H9 (cell line): ENCODE data around the gene NOC3L. TPM values are rescaled to one million over a fixed set of nuclear protein-coding genes. Genes with fewer than 3 reads are reported as not detected.

Experiments used
- DNase-seq: peaks from one replicate; pipeline ENCODE4 v3.0.0-alpha.2; 2017
- H2AFZ ChIP-seq: one replicate; pipeline ENCODE4 v1.6.1; 2013; ENCODE audit warnings: mild to moderate bottlenecking, low read length, control low read depth, moderate library complexity
- H2AK5ac ChIP-seq: 2 replicates; pipeline ENCODE4 v1.6.1; 2013; ENCODE audit warnings: low read length, control low read depth, mixed read lengths; ENCODE audit not compliant: insufficient read length
- H2BK120ac ChIP-seq: one replicate; pipeline ENCODE4 v1.6.1; 2013; ENCODE audit warnings: low read depth, mild to moderate bottlenecking, low read length, control low read depth, inconsistent platforms; ENCODE audit not compliant: poor library complexity, severe bottlenecking
- H2BK12ac ChIP-seq: 2 replicates; pipeline ENCODE4 v1.6.1; 2013; ENCODE audit warnings: low read length, control low read depth, mixed read lengths, low read depth; ENCODE audit not compliant: insufficient read length
- H2BK15ac ChIP-seq: 2 replicates; pipeline ENCODE4 v1.6.1; 2013; ENCODE audit warnings: low read depth, low read length, control low read depth
- H2BK20ac ChIP-seq: one replicate; pipeline ENCODE4 v1.6.1; 2013; ENCODE audit warnings: low read depth, mild to moderate bottlenecking, low read length, control low read depth, inconsistent platforms; ENCODE audit not compliant: poor library complexity, severe bottlenecking
- H2BK5ac ChIP-seq: 2 replicates; pipeline ENCODE4 v1.6.1; 2013; ENCODE audit warnings: low read length, control low read depth, mixed read lengths; ENCODE audit not compliant: insufficient read length
- H3K14ac ChIP-seq: 2 replicates; pipeline ENCODE4 v1.6.1; 2013; ENCODE audit warnings: low read length, control low read depth; ENCODE audit not compliant: insufficient read depth
- H3K18ac ChIP-seq: 2 replicates; pipeline ENCODE4 v1.6.1; 2013; ENCODE audit warnings: low read depth, mild to moderate bottlenecking, mixed read lengths, low read length, control low read depth; ENCODE audit not compliant: insufficient read length
- H3K23ac ChIP-seq: 2 replicates; pipeline ENCODE4 v1.6.1; 2013; ENCODE audit warnings: low read length, control low read depth, mixed read lengths, low read depth; ENCODE audit not compliant: insufficient read length
- H3K23me2 ChIP-seq: 2 replicates; pipeline ENCODE4 v1.6.1; 2013; ENCODE audit warnings: low read depth, mild to moderate bottlenecking, mixed read lengths, low read length, control low read depth; ENCODE audit not compliant: insufficient read length, poor library complexity, severe bottlenecking
- H3K27ac ChIP-seq: 2 replicates; pipeline ENCODE4 v1.5.1; 2013; ENCODE audit warnings: low read length, control low read depth, mixed read lengths, low read depth; ENCODE audit not compliant: insufficient read length
- H3K27me3 ChIP-seq: 2 replicates; pipeline ENCODE4 v1.6.1; 2013; ENCODE audit warnings: low read length, control low read depth, inconsistent platforms; ENCODE audit not compliant: insufficient read depth
- H3K4ac ChIP-seq: 2 replicates; pipeline ENCODE4 v1.6.1; 2013; ENCODE audit warnings: low read depth, mild to moderate bottlenecking, control low read depth, inconsistent platforms, low read length, moderate library complexity
- H3K4me1 ChIP-seq: 2 replicates; pipeline ENCODE4 v1.6.1; 2013; ENCODE audit warnings: low read length, control low read depth, inconsistent platforms; ENCODE audit not compliant: insufficient read depth
- H3K4me2 ChIP-seq: 2 replicates; pipeline ENCODE4 v1.6.1; 2013; ENCODE audit warnings: low read length, control low read depth, mixed read lengths; ENCODE audit not compliant: insufficient read length, insufficient read depth
- H3K56ac ChIP-seq: 2 replicates; pipeline ENCODE4 v1.6.1; 2013; ENCODE audit warnings: low read depth, mild to moderate bottlenecking, mixed read lengths, low read length, control low read depth; ENCODE audit not compliant: insufficient read length
- H3K79me1 ChIP-seq: 2 replicates; pipeline ENCODE4 v1.6.1; 2013; ENCODE audit warnings: low read depth, mild to moderate bottlenecking, moderate library complexity, low read length, control low read depth, inconsistent platforms; ENCODE audit not compliant: insufficient read depth, poor library complexity, severe bottlenecking
- H3K79me2 ChIP-seq: 2 replicates; pipeline ENCODE4 v1.6.1; 2013; ENCODE audit warnings: low read length, control low read depth, inconsistent platforms; ENCODE audit not compliant: insufficient read depth
- H3K9ac ChIP-seq: 2 replicates; pipeline ENCODE4 v1.6.1; 2013; ENCODE audit warnings: low read length, control low read depth, mixed read lengths; ENCODE audit not compliant: insufficient read length; ENCODE audit errors: extremely low read depth
- H3K9me3 ChIP-seq: one replicate; pipeline ENCODE4 v1.6.1; 2013; ENCODE audit warnings: low read depth, low read length, inconsistent platforms; ENCODE audit not compliant: control insufficient read depth
- H3T11ph ChIP-seq: one replicate; pipeline ENCODE4 v1.6.1; 2013; ENCODE audit warnings: mild to moderate bottlenecking, low read length, control low read depth, inconsistent platforms
- H4K20me1 ChIP-seq: one replicate; pipeline ENCODE4 v1.6.1; 2013; ENCODE audit not compliant: control insufficient read depth, insufficient read length, insufficient read depth
- H4K5ac ChIP-seq: 2 replicates; pipeline ENCODE4 v1.6.1; 2013; ENCODE audit warnings: low read depth, mild to moderate bottlenecking, mixed read lengths, low read length, control low read depth; ENCODE audit not compliant: insufficient read length
- H4K8ac ChIP-seq: replicated peaks from 2 replicates; pipeline ENCODE4 v1.6.1; 2013; ENCODE audit warnings: low read length, control low read depth, mixed read lengths, low read depth; ENCODE audit not compliant: insufficient read length
- H4K91ac ChIP-seq: 2 replicates; pipeline ENCODE4 v1.6.1; 2013; ENCODE audit warnings: low read depth, mild to moderate bottlenecking, moderate library complexity, mixed read lengths, low read length, control low read depth; ENCODE audit not compliant: insufficient read length
- H3K27ac Mint-ChIP-seq, 3 experiments: 2 replicates in 2 of 3; 3 replicates in 1 of 3; pipeline ENCODE4 v1.8.0; 2020 to 2021; ENCODE audit warnings: mixed read lengths in 3 of 3, mild to moderate bottlenecking in 1 of 3, moderate library complexity in 1 of 3
- H3K27me3 Mint-ChIP-seq: 2 replicates; pipeline ENCODE4 v1.8.0; 2021; ENCODE audit warnings: low read depth, mild to moderate bottlenecking, moderate library complexity, mixed read lengths
- H3K36me3 Mint-ChIP-seq, 3 experiments: 2 replicates in 2 of 3; 3 replicates in 1 of 3; pipeline ENCODE4 v1.8.0; 2020 to 2021; ENCODE audit warnings: low read depth in 3 of 3, mixed read lengths in 3 of 3; ENCODE audit not compliant: insufficient read depth in 1 of 3
- H3K4me1 Mint-ChIP-seq, 2 experiments: 2 replicates each; pipeline ENCODE4 v1.8.0; 2020; ENCODE audit warnings: mixed read lengths in 2 of 2
- H3K4me3 Mint-ChIP-seq, 2 experiments: 2 replicates in 1 of 2; 3 replicates in 1 of 2; pipeline ENCODE4 v1.8.0; 2020 to 2021; ENCODE audit warnings: mild to moderate bottlenecking in 2 of 2, mixed read lengths in 2 of 2, moderate library complexity in 1 of 2
- H3K9me3 Mint-ChIP-seq, 2 experiments: 2 replicates in 1 of 2; 3 replicates in 1 of 2; pipeline ENCODE4 v1.8.0; 2020; ENCODE audit warnings: mild to moderate bottlenecking in 2 of 2, mixed read lengths in 2 of 2, moderate library complexity in 1 of 2
- WGBS: extraction: QIAGEN DNeasy Blood & Tissue Kit; methylation state at CpG from one replicate; pipeline ENCODE4 v1.1.7; 2013; ENCODE audit warnings: missing lambda C conversion rate, low lambda C conversion rate, mixed read lengths; ENCODE audit not compliant: insufficient read length; ENCODE audit errors: extremely low coverage; 5-methylcytosine and 5-hydroxymethylcytosine counted together
- total RNA-seq: library from RNA; stranded (reverse); gene quantifications from 2 replicates; pipeline ENCODE4 v1.2.1, GENCODE V29; 2021
- TF ChIP-seq, protein P1 (sequence below): fragments of 200-600 bp; sonication (generic); conservative IDR thresholded peaks from 3 replicates; pipeline ENCODE4 v1.8.0; 2021; ENCODE audit warnings: antibody characterized with exemption, mild to moderate bottlenecking

The NOC3L gene
- total RNA-seq, 1 experiment from 2014 or later, result 35.8 TPM

DNA sequence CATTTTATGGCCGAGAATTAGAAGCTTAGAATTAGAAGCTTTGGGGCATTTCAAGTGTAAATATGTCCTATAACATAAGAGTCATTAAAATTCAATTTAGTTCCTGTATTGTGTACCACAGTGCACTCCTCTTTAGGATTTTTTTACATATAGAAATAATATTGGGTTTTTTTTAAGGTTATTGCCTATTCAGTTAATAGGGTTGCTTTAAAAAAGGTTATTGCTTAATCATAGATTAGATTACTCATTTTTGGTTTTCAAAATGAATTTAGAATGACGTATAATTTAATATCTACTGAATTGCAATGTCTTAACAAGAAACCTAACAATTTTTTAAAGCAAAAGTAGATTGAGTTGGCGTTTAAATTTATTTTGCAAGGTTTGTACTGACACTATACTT, 34.1 kb downstream of the NOC3L start:
- no peaks in the 10 kb centered on the region for H3K79me1 ChIP-seq
- no peaks in the 10 kb centered on the region for H3K27me3 ChIP-seq
- H4K20me1 ChIP-seq, result peaks cover 3% of the 10 kb centered on the region
- no peaks in the 10 kb centered on the region for H3K4me1 ChIP-seq
- no peak overlapping the region for H4K91ac ChIP-seq
- H3K14ac ChIP-seq, result no peak overlapping the region
- H3K4ac ChIP-seq, result no peak overlapping the region
- no peak overlapping the region for H2BK120ac ChIP-seq
- WGBS, result no CpG with 5 or more reads among the region's 3 CpGs
- H3K18ac ChIP-seq, result no peak overlapping the region
- H4K8ac ChIP-seq, result no peak overlapping the region
- TF ChIP-seq, protein P1, sequence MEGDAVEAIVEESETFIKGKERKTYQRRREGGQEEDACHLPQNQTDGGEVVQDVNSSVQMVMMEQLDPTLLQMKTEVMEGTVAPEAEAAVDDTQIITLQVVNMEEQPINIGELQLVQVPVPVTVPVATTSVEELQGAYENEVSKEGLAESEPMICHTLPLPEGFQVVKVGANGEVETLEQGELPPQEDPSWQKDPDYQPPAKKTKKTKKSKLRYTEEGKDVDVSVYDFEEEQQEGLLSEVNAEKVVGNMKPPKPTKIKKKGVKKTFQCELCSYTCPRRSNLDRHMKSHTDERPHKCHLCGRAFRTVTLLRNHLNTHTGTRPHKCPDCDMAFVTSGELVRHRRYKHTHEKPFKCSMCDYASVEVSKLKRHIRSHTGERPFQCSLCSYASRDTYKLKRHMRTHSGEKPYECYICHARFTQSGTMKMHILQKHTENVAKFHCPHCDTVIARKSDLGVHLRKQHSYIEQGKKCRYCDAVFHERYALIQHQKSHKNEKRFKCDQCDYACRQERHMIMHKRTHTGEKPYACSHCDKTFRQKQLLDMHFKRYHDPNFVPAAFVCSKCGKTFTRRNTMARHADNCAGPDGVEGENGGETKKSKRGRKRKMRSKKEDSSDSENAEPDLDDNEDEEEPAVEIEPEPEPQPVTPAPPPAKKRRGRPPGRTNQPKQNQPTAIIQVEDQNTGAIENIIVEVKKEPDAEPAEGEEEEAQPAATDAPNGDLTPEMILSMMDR, result no peak
- no peaks in the 10 kb centered on the region for H3K23me2 ChIP-seq
- Mint-ChIP-seq H3K27me3 (no peaks in the 10 kb centered on the region), H3K27ac (no peak overlapping the region), H3K36me3 (peaks cover 3 to 67% (median 33%) of the 10 kb centered on the region in 3 experiments), H3K9me3 (no peaks in the 10 kb centered on the region), H3K4me3 (no peak overlapping the region), H3K4me1 (no peaks in the 10 kb centered on the region)
- H3K9me3 ChIP-seq, result no peaks in the 10 kb centered on the region
- no peak overlapping the region for H3K27ac ChIP-seq
- no peak overlapping the region for H4K5ac ChIP-seq
- H3K23ac ChIP-seq, result no peak overlapping the region
- H3T11ph ChIP-seq, result no peak overlapping the region
- DNase-seq, result no peak
- H2AFZ ChIP-seq, result no peak overlapping the region
- H3K4me2 ChIP-seq, result no peak overlapping the region
- no peak overlapping the region for H2BK12ac ChIP-seq
- no peak overlapping the region for H2BK15ac ChIP-seq
- H2BK20ac ChIP-seq, result no peak overlapping the region
- H2AK5ac ChIP-seq, result no peak overlapping the region
- H3K9ac ChIP-seq, result no peak overlapping the region
- no peaks in the 10 kb centered on the region for H3K79me2 ChIP-seq
- no peak overlapping the region for H2BK5ac ChIP-seq
- no peak overlapping the region for H3K56ac ChIP-seq
